CMK (cell line): Measurements from ENCODE around the gene ALG13.
"Not testable (repeated sequence)": the region's sequence is repeated elsewhere in the genome, so short reads cannot be mapped to it uniquely, and the experiment has no call there.

Experiments
- DNase-seq: peaks from one replicate; pipeline ENCODE4 v3.0.0-alpha.2; 2010; ENCODE audit warnings: low read depth

ALG13 gene

GRCh38 chrX:111680988-111681779 lies at the start of gene ALG13:
ALG13 (plus strand) TSS chrX:111681170; CDS start chrX:111681219, 49 bp downstream.
- DNase-seq = peak; percentile 44

- no peak for DNase-seq
Observed at GRCh38 chrX:111634823-111635729, 45.9 kb upstream of the ALG13 start.

GRCh38 chrX:111641969-111642368 lies 39.0 kb upstream of the ALG13 start:
- DNase-seq = no peak

GRCh38 chrX:111645165-111645564 lies 35.8 kb upstream of the ALG13 start:
- not testable (repeated sequence) for DNase-seq

GRCh38 chrX:111645607-111646006 lies 35.4 kb upstream of the ALG13 start:
- DNase-seq = no peak

- DNase-seq = no peak
Observed at GRCh38 chrX:111646515-111646914, 34.5 kb upstream of the ALG13 start.

GRCh38 chrX:111648802-111649201 lies 32.2 kb upstream of the ALG13 start:
- no peak for DNase-seq

- no peak for DNase-seq
Observed at GRCh38 chrX:111649638-111650037, 31.3 kb upstream of the ALG13 start.

GRCh38 chrX:111650845-111651244 lies 30.1 kb upstream of the ALG13 start:
- no peak for DNase-seq

GRCh38 chrX:111652719-111653118 lies 28.3 kb upstream of the ALG13 start:
- no peak for DNase-seq

GRCh38 chrX:111661241-111661640 lies 19.7 kb upstream of the ALG13 start:
- peak; percentile 8 for DNase-seq

GRCh38 chrX:111662292-111662691 lies 18.7 kb upstream of the ALG13 start:
- no peak for DNase-seq

- DNase-seq = no peak
Observed at GRCh38 chrX:111671668-111672067, 9.3 kb upstream of the ALG13 start.

- no peak for DNase-seq
Observed at GRCh38 chrX:111687305-111687704, 6.3 kb downstream of the ALG13 start.

GRCh38 chrX:111695297-111695880 lies 14.4 kb downstream of the ALG13 start:
- DNase-seq = no peak

GRCh38 chrX:111719426-111720210 lies 38.6 kb downstream of the ALG13 start:
- DNase-seq = no peak

- DNase-seq = no peak
Observed at GRCh38 chrX:111728096-111728495, 47.1 kb downstream of the ALG13 start.

GRCh38 chrX:111731351-111731750 lies 50.4 kb downstream of the ALG13 start:
- DNase-seq = no peak

- no peak for DNase-seq
Observed at GRCh38 chrX:111736571-111736970, 55.6 kb downstream of the ALG13 start.

GRCh38 chrX:111742018-111742417 lies 61.0 kb downstream of the ALG13 start:
- no peak for DNase-seq

- DNase-seq = no peak
Observed at GRCh38 chrX:111743316-111743715, 62.3 kb downstream of the ALG13 start.

- DNase-seq = no peak
Observed at GRCh38 chrX:111756486-111756885, 75.5 kb downstream of the ALG13 start.
